C4-2B (cell line): ENCODE data around the gene LRRC37A2.
"Not testable (repeated sequence)": the region's sequence is repeated elsewhere in the genome, so short reads cannot be mapped to it uniquely, and the experiment has no call there.

Experiments
- ZFX ChIP-seq: fragments of 450-650 bp; IDR thresholded peaks from 2 replicates; pipeline ENCODE4 v1.6.1; 2017
- TF ChIP-seq, protein P1 (sequence below): fragments of 450-650 bp; conservative IDR thresholded peaks from 2 replicates; pipeline ENCODE4 v1.5.1; 2017; ENCODE audit warnings: mild to moderate bottlenecking

DNA sequence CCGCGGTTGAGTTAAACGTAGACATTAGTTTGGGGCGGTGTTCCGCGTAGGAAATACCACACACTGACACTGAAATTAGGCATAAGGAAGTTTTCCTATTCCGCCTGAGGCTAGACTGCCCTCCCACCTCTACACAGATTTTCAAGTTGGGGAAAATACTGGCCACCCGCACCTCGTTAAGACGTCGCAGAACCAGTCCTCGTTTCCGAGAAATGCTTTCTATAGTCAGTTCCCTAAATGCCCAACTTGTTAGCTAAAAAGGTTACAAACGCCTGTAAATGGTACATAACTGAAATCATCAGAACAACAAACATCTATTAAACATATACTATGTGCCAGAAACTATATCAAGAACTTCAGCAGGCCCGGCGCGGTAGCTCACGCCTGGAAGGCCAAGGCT, 67.8 kb downstream of the LRRC37A2 start:
- TF ChIP-seq, protein P1, sequence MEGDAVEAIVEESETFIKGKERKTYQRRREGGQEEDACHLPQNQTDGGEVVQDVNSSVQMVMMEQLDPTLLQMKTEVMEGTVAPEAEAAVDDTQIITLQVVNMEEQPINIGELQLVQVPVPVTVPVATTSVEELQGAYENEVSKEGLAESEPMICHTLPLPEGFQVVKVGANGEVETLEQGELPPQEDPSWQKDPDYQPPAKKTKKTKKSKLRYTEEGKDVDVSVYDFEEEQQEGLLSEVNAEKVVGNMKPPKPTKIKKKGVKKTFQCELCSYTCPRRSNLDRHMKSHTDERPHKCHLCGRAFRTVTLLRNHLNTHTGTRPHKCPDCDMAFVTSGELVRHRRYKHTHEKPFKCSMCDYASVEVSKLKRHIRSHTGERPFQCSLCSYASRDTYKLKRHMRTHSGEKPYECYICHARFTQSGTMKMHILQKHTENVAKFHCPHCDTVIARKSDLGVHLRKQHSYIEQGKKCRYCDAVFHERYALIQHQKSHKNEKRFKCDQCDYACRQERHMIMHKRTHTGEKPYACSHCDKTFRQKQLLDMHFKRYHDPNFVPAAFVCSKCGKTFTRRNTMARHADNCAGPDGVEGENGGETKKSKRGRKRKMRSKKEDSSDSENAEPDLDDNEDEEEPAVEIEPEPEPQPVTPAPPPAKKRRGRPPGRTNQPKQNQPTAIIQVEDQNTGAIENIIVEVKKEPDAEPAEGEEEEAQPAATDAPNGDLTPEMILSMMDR, result not testable (repeated sequence)
- not testable (repeated sequence) for TF ChIP-seq ZFX
